CD4-positive, alpha-beta memory T cell (primary cell): Measurements from ENCODE around the gene USP16. TPM values are rescaled to one million over a fixed set of nuclear protein-coding genes. Genes with fewer than 3 reads are reported as not detected.
A peak's percentile ranks its signal among the peaks of the same experiment; 100 is the strongest.

Experiments used
- CTCF ChIA-PET: fragments of 350-600 bp; sonication (Branson Sonifier 250); formaldehyde crosslinking; loops from one replicate; lab custom pipeline; 2021; ENCODE audit warnings: inconsistent platforms; ENCODE audit not compliant: partially characterized antibody; lab: Charles Lee
- POLR2A ChIA-PET: fragments of 350-600 bp; sonication (Branson Sonifier 250); formaldehyde crosslinking; loops from one replicate; lab custom pipeline; 2021; ENCODE audit not compliant: partially characterized antibody; lab: Charles Lee
- DNase-seq, 5 donors: peaks; one replicate each; pipeline versions ENCODE4 v3.0.0 to v3.0.0-alpha.2; 2020 to 2022; ENCODE audit warnings: mixed read lengths in 1 of 5
- H3K27ac ChIP-seq: one replicate; pipeline ENCODE4 v1.7.0; 2013; ENCODE audit warnings: low read depth, low read length
- H3K27me3 ChIP-seq: 2 replicates; pipeline ENCODE4 v1.7.0; 2013; ENCODE audit warnings: mild to moderate bottlenecking, low read length, moderate library complexity; ENCODE audit not compliant: insufficient read depth
- H3K36me3 ChIP-seq: 2 replicates; pipeline ENCODE4 v1.7.0; 2013; ENCODE audit warnings: mild to moderate bottlenecking, low read length, moderate library complexity; ENCODE audit not compliant: insufficient read depth
- H3K4me1 ChIP-seq: 2 replicates; pipeline ENCODE4 v1.7.0; 2013; ENCODE audit warnings: mild to moderate bottlenecking, low read length, moderate library complexity; ENCODE audit not compliant: insufficient read depth
- H3K4me3 ChIP-seq, 2 donors: one replicate each; pipeline ENCODE4 v1.7.0; 2013; ENCODE audit warnings: low read length in 2 of 2, mild to moderate bottlenecking in 1 of 2
- H3K9me3 ChIP-seq, 2 donors: one replicate each; pipeline ENCODE4 v1.7.0; 2013; ENCODE audit warnings: low read length in 2 of 2, control low read depth in 1 of 2; ENCODE audit not compliant: control insufficient read depth in 1 of 2
- H3K27ac Mint-ChIP-seq, 7 donors: one replicate each; pipeline ENCODE4 v1.8.0; 2020 to 2021; ENCODE audit warnings: mixed read lengths in 7 of 7, mild to moderate bottlenecking in 6 of 7, inconsistent platforms in 3 of 7, moderate library complexity in 3 of 7
- H3K27me3 Mint-ChIP-seq, 2 donors: one replicate each; pipeline ENCODE4 v1.8.0; 2020 to 2021; ENCODE audit warnings: mixed read lengths in 2 of 2
- H3K36me3 Mint-ChIP-seq, 2 donors: one replicate each; pipeline ENCODE4 v1.8.0; 2020 to 2021; ENCODE audit warnings: mixed read lengths in 2 of 2, inconsistent platforms in 1 of 2, mild to moderate bottlenecking in 1 of 2
- H3K4me1 Mint-ChIP-seq, 4 donors: one replicate each; pipeline ENCODE4 v1.8.0; 2020 to 2021; ENCODE audit warnings: mixed read lengths in 4 of 4, mild to moderate bottlenecking in 1 of 4
- H3K4me3 Mint-ChIP-seq, 8 donors: one replicate each; pipeline ENCODE4 v1.8.0; 2020 to 2021; ENCODE audit warnings: mixed read lengths in 8 of 8, mild to moderate bottlenecking in 7 of 8, moderate library complexity in 6 of 8, inconsistent platforms in 3 of 8
- H3K9me3 Mint-ChIP-seq, 8 donors: one replicate each; pipeline ENCODE4 v1.8.0; 2020 to 2021; ENCODE audit warnings: mixed read lengths in 8 of 8, mild to moderate bottlenecking in 5 of 8, inconsistent platforms in 3 of 8, moderate library complexity in 1 of 8
- intact Hi-C: fragments of 100-400 bp; cut with micrococcal nuclease; formaldehyde crosslinking; loops from one replicate; pipeline ENCODE4 v1.15.1; 2023
- polyA plus RNA-seq, 2 donors: library from polyadenylated mRNA; unstranded; fragments of 300-500 nt; fragmentation: Illumina TruSeq; gene quantifications; one replicate each; pipeline ENCODE4 v1.2.3, GENCODE V29; 2021
- total RNA-seq, 2 experiments: library from RNA; stranded (reverse); gene quantifications; one replicate each; pipeline ENCODE4 v1.2.3, GENCODE V29; 2021

The USP16 gene
- total and polyA plus RNA-seq, 4 experiments from 2014 or later: 19.6 to 57.2 (median 46.6) TPM

- peak overlapping the region; percentile 85 to 92 (median 87) for H3K4me3 Mint-ChIP-seq
- H3K4me1 Mint-ChIP-seq: peaks cover 25 to 75% (median 51%) of the 10 kb centered on the region in 4 donors
- ChIA-PET CTCF (interaction anchor here (1.2 to 1.5 kb wide), 4 partner anchors 12 to 299 kb away, joined by 3 to 5 read pairs (median 4); no protein-coding TSS in a partner anchor), POLR2A (interaction anchor here (0.7 to 5.3 kb wide), 5 partner anchors 10 to 222 kb away, joined by 3 to 42 read pairs (median 10); partner anchors contain the start of genes BACH1 and USP16)
- intact Hi-C loops: loop anchor here (5.0 kb wide), 1 partner anchor 370 kb away; no protein-coding TSS in a partner anchor
- no peaks in the 10 kb centered on the region for H3K36me3 ChIP-seq
- no peaks in the 10 kb centered on the region for H3K27me3 Mint-ChIP-seq
- H3K9me3 ChIP-seq: no peaks in the 10 kb centered on the region
- H3K36me3 Mint-ChIP-seq: peaks cover 3 to 12% of the 10 kb centered on the region in 2 donors
- peak in 4 of 5 donors; percentile 11 to 51 (median 24) for DNase-seq
- H3K27ac ChIP-seq: peak overlapping the region; percentile 58
- peak overlapping the region; percentile 86 to 95 (median 90) for H3K27ac Mint-ChIP-seq
- peak overlapping the region in 1 of 2 donors; percentile 35 for H3K4me3 ChIP-seq
- peaks cover 53% of the 10 kb centered on the region for H3K4me1 ChIP-seq
- H3K9me3 Mint-ChIP-seq: peaks cover 0 to 3% (median 0%) of the 10 kb centered on the region in 8 donors
- H3K27me3 ChIP-seq: no peaks in the 10 kb centered on the region
These were observed 53.2 kb downstream of the USP16 start for GRCh38 chr21:29077651-29078090.

DNA sequence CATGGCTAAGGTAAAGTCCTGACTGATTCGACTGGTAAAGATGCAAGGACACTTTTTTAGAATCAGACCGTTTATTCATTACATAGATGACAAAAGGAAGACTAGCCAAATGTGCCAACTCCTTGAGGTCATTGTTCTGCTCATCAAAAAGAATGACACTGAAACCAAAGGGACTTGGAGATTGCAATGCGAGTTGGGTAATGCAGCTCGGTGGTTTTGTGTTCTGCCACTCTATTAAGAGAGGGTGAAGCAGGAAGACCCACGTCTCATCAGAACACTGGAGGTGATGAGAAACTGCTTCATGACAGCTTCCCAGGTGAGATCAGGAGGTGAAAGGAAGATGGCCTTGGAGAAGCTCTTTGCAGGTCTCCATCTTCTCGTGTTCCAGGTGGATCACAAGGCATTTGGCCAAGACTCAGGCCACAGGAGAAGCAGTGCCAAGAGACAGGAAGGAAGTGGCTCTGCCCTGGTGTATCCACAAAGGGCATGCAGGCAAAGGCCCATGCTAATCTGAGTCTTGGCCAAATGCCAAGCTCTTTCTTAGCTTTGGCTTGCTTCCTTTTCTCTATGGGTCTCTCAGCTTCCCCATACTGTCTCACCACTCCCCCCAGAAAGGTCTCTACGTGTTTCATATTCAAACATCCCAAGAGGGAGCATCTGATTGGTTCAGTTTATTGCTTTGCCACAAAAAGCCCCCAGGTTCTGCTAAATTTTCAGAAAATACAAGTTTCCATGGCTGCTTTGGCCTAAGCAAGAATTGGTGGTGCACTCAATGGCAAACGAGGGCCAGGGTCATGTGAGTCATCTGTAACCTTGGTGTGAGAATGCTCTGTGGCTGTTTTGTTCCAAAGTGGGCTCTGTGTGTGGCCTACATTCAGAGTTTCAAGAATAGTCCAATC is 54.6 kb downstream of the USP16 start:
- Mint-ChIP-seq H3K27ac (peak overlapping the region; percentile 88 to 95 (median 93)), H3K4me1 (peaks cover 22 to 71% (median 48%) of the 10 kb centered on the region in 4 donors), H3K4me3 (peak overlapping the region; percentile 37 to 79 (median 70)), H3K36me3 (no peaks in the 10 kb centered on the region), H3K9me3 (no peaks in the 10 kb centered on the region), H3K27me3 (no peaks in the 10 kb centered on the region)
- Histone ChIP-seq H3K27ac (peak overlapping the region; percentile 33), H3K36me3 (no peaks in the 10 kb centered on the region), H3K9me3 (no peaks in the 10 kb centered on the region), H3K4me3 (no peak overlapping the region), H3K27me3 (no peaks in the 10 kb centered on the region), H3K4me1 (peaks cover 53% of the 10 kb centered on the region)
- POLR2A ChIA-PET: interaction anchor here (0.6 to 5.3 kb wide), 5 partner anchors 9 to 370 kb away, joined by 3 to 42 read pairs (median 6); partner anchors contain the start of genes BACH1 and USP16
- CTCF ChIA-PET: interaction anchor here (1.3 to 3.9 kb wide), 5 partner anchors 9 to 297 kb away, joined by 3 to 16 read pairs (median 4); no protein-coding TSS in a partner anchor
- peak; percentile 37 to 44 (median 40) for DNase-seq
- intact Hi-C loops: loop anchor here (5.0 kb wide), 1 partner anchor 368 kb away; no protein-coding TSS in a partner anchor

GRCh38 chr21:29080454-29080941 is 56.0 kb downstream of the USP16 start:
- Histone ChIP-seq H3K9me3 (no peaks in the 10 kb centered on the region), H3K36me3 (no peaks in the 10 kb centered on the region), H3K4me3 (no peak overlapping the region), H3K27ac (peak overlapping the region; percentile 54), H3K27me3 (no peaks in the 10 kb centered on the region), H3K4me1 (peaks cover 52% of the 10 kb centered on the region)
- CTCF ChIA-PET: interaction anchor here (1.4 to 3.9 kb wide), 2 partner anchors 217 to 296 kb away, joined by 4 to 16 read pairs; no protein-coding TSS in a partner anchor
- Mint-ChIP-seq H3K4me1 (peaks cover 21 to 71% (median 44%) of the 10 kb centered on the region in 4 donors), H3K9me3 (no peaks in the 10 kb centered on the region), H3K27me3 (no peaks in the 10 kb centered on the region), H3K36me3 (no peaks in the 10 kb centered on the region), H3K4me3 (peak overlapping the region in 7 of 8 donors; percentile 55 to 79 (median 72)), H3K27ac (peak overlapping the region; percentile 88 to 95 (median 93))
- intact Hi-C loops: no loop called here
- POLR2A ChIA-PET: interaction anchor here (0.7 to 5.3 kb wide), 5 partner anchors 78 to 369 kb away, joined by 3 to 42 read pairs (median 5); partner anchors contain the start of gene BACH1
- peak; percentile 11 to 55 (median 21) for DNase-seq

GRCh38 chr21:29082046-29082815 is 57.8 kb downstream of the USP16 start:
- peaks cover 6 to 8% of the 10 kb centered on the region in 2 donors for H3K36me3 Mint-ChIP-seq
- peaks cover 16 to 62% (median 36%) of the 10 kb centered on the region in 4 donors for H3K4me1 Mint-ChIP-seq
- CTCF ChIA-PET: interaction anchor here (0.9 to 3.9 kb wide), 7 partner anchors 8 to 296 kb away, joined by 3 to 16 read pairs (median 3); no protein-coding TSS in a partner anchor
- H3K9me3 ChIP-seq: no peaks in the 10 kb centered on the region
- H3K27ac ChIP-seq: no peak overlapping the region
- H3K9me3 Mint-ChIP-seq: no peaks in the 10 kb centered on the region
- H3K27ac Mint-ChIP-seq: peak overlapping the region in 6 of 7 donors; percentile 4 to 88 (median 57)
- intact Hi-C loops: no loop called here
- H3K27me3 ChIP-seq: no peaks in the 10 kb centered on the region
- H3K36me3 ChIP-seq: no peaks in the 10 kb centered on the region
- peaks cover 52% of the 10 kb centered on the region for H3K4me1 ChIP-seq
- POLR2A ChIA-PET: interaction anchor here (0.8 to 1.0 kb wide), 3 partner anchors 9 to 217 kb away, joined by 3 to 4 read pairs (median 3); partner anchors contain the start of gene CCT8
- no peaks in the 10 kb centered on the region for H3K27me3 Mint-ChIP-seq
- no peak overlapping the region for H3K4me3 Mint-ChIP-seq
- DNase-seq: no peak
- H3K4me3 ChIP-seq: no peak overlapping the region

DNA sequence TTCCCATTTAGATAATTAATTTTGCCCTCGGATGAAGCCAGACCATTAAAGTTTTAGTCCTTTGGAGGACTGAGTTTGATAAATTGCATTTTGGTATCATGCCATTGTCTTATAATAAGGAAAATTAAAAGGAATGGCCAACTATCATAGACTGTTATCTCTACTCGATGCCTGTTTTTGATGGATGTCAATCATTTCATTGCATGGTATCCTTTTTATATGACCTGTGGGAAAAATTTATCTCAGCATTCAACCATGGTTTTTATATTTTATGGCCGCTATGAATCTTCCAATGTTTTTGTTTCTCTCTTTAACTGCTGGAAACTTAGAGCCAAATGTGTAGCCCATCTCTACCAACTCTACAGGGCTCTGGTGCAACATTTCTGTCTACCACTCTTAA is 58.8 kb downstream of the USP16 start:
- no peak overlapping the region for H3K4me3 Mint-ChIP-seq
- ChIA-PET CTCF (interaction anchor here (1.6 kb wide), 1 partner anchor 295 kb away, joined by 4 read pairs; no protein-coding TSS in a partner anchor), POLR2A (no interaction called here)
- H3K36me3 Mint-ChIP-seq: peaks cover 6 to 8% of the 10 kb centered on the region in 2 donors
- intact Hi-C loops: no loop called here
- H3K27me3 Mint-ChIP-seq: no peaks in the 10 kb centered on the region
- Histone ChIP-seq H3K4me1 (peaks cover 50% of the 10 kb centered on the region), H3K4me3 (no peak overlapping the region), H3K27me3 (no peaks in the 10 kb centered on the region), H3K27ac (no peak overlapping the region), H3K9me3 (no peaks in the 10 kb centered on the region), H3K36me3 (no peaks in the 10 kb centered on the region)
- H3K4me1 Mint-ChIP-seq: peaks cover 16 to 53% (median 33%) of the 10 kb centered on the region in 4 donors
- H3K27ac Mint-ChIP-seq: peak overlapping the region in 5 of 7 donors; percentile 7 to 59 (median 41)
- no peaks in the 10 kb centered on the region for H3K9me3 Mint-ChIP-seq
- no peak for DNase-seq

- peaks cover 8 to 42% (median 23%) of the 10 kb centered on the region in 4 donors for H3K4me1 Mint-ChIP-seq
- Histone ChIP-seq H3K4me1 (peaks cover 39% of the 10 kb centered on the region), H3K27ac (no peak overlapping the region), H3K36me3 (no peaks in the 10 kb centered on the region), H3K27me3 (no peaks in the 10 kb centered on the region), H3K9me3 (no peaks in the 10 kb centered on the region), H3K4me3 (no peak overlapping the region)
- POLR2A ChIA-PET: no interaction called here
- peak overlapping the region in 1 of 7 donors; percentile 10 for H3K27ac Mint-ChIP-seq
- DNase-seq: no peak
- CTCF ChIA-PET: interaction anchor here (15.1 kb wide), 1 partner anchor 290 kb away, joined by 241 read pairs; no protein-coding TSS in a partner anchor
- intact Hi-C loops: no loop called here
- no peak overlapping the region for H3K4me3 Mint-ChIP-seq
- no peaks in the 10 kb centered on the region for H3K9me3 Mint-ChIP-seq
- H3K27me3 Mint-ChIP-seq: no peaks in the 10 kb centered on the region
- peaks cover 6 to 8% of the 10 kb centered on the region in 2 donors for H3K36me3 Mint-ChIP-seq
These were observed 59.9 kb downstream of the USP16 start for GRCh38 chr21:29084372-29084771.
